ENCODE measurements around the gene RTKN.
"Not testable (repeated sequence)": the region's sequence is repeated elsewhere in the genome, so short reads cannot be mapped to it uniquely, and the experiment has no call there.

Gene RTKN

GRCh38 chr2:74471332-74472065, 29.8 kb upstream of the RTKN start:
- H3K4me3 Mint-ChIP-seq = peak overlapping the region; percentile 98
- no peaks in the 10 kb centered on the region for H3K27me3 Mint-ChIP-seq
- H3K4me1 Mint-ChIP-seq = peaks cover 27% of the 10 kb centered on the region
- H3K36me3 Mint-ChIP-seq (ENCODE audit: low read depth) = peaks cover 11% of the 10 kb centered on the region
- peak overlapping the region; percentile 97 for H3K27ac Mint-ChIP-seq
- no peaks in the 10 kb centered on the region for H3K9me3 Mint-ChIP-seq
- ATAC-seq (no peak), DNase-seq (no peak)

- DNase-seq, ATAC-seq, H3K9me3 Mint-ChIP-seq, H3K27me3 Mint-ChIP-seq: not testable (repeated sequence)
- Mint-ChIP-seq H3K4me1 (peaks cover 31% of the 10 kb centered on the region), H3K4me3 (peak overlapping the region; percentile 61), H3K27ac (peak overlapping the region; percentile 68), H3K36me3 (ENCODE audit: low read depth) (peaks cover 11% of the 10 kb centered on the region)
These were observed 29.0 kb upstream of the RTKN start for GRCh38 chr2:74470742-74471141.

GRCh38 chr2:74464406-74464805, 22.7 kb upstream of the RTKN start:
- Mint-ChIP-seq H3K4me3 (peak overlapping the region; percentile 99), H3K4me1 (peaks cover 28% of the 10 kb centered on the region), H3K27ac (peak overlapping the region; percentile 78), H3K9me3 (no peaks in the 10 kb centered on the region), H3K36me3 (ENCODE audit: low read depth) (peaks cover 9% of the 10 kb centered on the region), H3K27me3 (no peaks in the 10 kb centered on the region)
- DNase-seq (no peak), ATAC-seq (no peak)

GRCh38 chr2:74462786-74463105, 21.0 kb upstream of the RTKN start:
- Mint-ChIP-seq H3K4me3 (peak overlapping the region; percentile 99), H3K4me1 (peaks cover 44% of the 10 kb centered on the region), H3K27ac (peak overlapping the region; percentile 62), H3K36me3 (ENCODE audit: low read depth) (peaks cover 12% of the 10 kb centered on the region), H3K9me3 (no peaks in the 10 kb centered on the region), H3K27me3 (peaks cover 2% of the 10 kb centered on the region)
- no peak for DNase-seq
- no peak for ATAC-seq

DNA sequence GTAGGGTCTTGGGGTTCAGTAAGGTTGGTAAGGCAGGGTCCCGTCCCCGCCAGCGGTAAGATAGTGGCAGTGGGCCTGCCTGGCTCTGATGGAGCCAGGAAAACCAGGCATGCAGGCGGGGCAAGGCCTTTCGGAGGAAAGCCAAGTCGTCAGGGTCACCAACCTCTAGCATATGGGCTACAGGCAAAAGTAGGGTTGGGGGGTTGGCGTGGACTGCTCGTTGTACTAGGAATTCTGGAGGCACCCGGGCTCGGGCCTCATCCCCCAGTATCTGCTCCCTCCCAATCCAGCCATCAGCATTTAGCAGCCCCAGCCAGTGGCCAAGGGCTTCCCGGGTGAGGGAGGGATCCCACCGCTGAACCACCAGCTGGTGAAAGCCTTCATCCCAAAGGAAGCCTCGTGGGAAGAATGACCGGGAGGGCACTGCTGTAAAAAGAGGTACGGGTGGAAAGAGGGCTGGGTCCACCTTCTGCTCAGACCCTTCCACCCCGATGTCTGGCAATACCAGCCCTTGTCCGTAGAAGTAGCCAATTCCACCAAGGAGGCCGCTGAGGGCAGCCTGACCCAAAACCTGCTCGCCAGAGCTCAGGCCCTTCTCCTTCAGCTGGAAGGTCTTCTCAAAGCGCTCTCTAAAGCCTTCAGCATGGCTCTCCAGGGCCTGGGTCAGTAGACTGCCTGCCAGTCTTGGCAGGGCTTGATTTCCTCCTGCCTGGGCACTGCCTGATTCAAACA, 20.5 kb upstream of the RTKN start:
- no peak overlapping the region for H3K4me3 Mint-ChIP-seq
- H3K36me3 Mint-ChIP-seq (ENCODE audit: low read depth) = peaks cover 13% of the 10 kb centered on the region
- H3K27me3 Mint-ChIP-seq = peaks cover 2% of the 10 kb centered on the region
- DNase-seq (no peak), ATAC-seq (no peak)
- peak overlapping the region; percentile 62 for H3K27ac Mint-ChIP-seq
- H3K4me1 Mint-ChIP-seq = peaks cover 45% of the 10 kb centered on the region
- no peaks in the 10 kb centered on the region for H3K9me3 Mint-ChIP-seq

DNA sequence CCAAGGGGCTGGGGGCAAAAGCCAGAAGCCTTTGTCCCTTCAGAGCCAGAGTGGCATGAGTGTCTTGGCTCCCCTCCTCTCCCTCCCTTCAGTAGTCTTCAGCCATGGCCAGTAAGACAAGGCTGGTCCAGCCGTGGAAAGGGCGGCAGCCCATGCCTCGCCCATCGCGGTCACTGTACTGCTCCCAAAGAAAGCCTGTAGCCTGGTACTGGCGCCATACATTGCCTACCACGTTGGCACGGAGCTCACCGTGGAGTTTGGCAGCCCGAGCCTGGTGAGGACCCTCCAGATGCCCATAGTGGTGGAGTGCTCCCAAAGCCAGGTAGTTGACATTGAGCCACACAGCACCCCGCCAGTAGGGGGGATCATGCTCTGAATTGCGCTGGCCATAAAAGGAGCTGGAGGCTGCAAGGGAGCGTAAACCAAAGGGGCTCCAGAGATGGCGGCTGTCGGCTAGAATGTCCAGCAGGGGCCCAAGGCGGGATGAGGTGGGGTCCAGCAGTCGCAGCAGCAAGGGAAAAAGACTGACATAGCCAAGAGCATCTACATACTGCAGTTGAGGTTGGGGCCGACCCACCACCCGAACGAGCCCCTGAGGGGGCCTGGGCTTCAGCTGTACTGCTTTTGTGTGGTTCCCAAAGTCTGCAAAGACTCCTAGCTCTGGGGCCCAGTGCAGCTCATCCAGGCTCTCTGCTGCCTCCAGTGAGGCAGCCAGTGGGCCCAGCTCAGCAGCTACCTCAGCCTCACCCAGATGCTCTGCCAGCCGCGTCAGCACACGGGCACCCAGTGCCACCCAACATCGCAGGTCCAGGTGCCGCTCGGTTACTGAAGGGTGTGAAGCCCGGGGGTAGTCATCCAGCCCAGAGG, 19.7 kb upstream of the RTKN start:
- DNase-seq = no peak
- no peak for ATAC-seq
- H3K4me3 Mint-ChIP-seq = no peak overlapping the region
- peaks cover 53% of the 10 kb centered on the region for H3K4me1 Mint-ChIP-seq
- no peak overlapping the region for H3K27ac Mint-ChIP-seq
- H3K36me3 Mint-ChIP-seq (ENCODE audit: low read depth) = peaks cover 20% of the 10 kb centered on the region
- H3K9me3 Mint-ChIP-seq = no peaks in the 10 kb centered on the region
- H3K27me3 Mint-ChIP-seq = peaks cover 2% of the 10 kb centered on the region

DNA sequence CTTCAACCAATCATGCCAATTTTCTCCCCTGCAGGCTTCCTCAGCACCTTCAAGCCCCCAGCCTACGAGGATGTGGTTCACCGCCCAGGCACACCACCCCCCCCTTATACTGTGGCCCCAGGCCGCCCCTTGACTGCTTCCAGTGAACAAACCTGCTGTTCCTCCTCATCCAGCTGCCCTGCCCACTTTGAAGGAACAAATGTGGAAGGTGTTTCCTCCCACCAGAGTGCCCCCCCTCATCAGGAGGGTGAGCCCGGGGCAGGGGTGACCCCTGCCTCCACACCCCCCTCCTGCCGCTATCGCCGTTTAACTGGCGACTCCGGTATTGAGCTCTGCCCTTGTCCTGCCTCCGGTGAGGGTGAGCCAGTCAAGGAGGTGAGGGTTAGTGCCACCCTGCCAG, 18.4 kb upstream of the RTKN start:
- H3K9me3 Mint-ChIP-seq, DNase-seq, H3K27ac Mint-ChIP-seq, ATAC-seq, H3K27me3 Mint-ChIP-seq: not testable (repeated sequence)
- Mint-ChIP-seq H3K4me3 (peak overlapping the region; percentile 98), H3K36me3 (ENCODE audit: low read depth) (peaks cover 23% of the 10 kb centered on the region), H3K4me1 (peaks cover 60% of the 10 kb centered on the region)

- ATAC-seq, H3K27me3 Mint-ChIP-seq, H3K9me3 Mint-ChIP-seq, DNase-seq: not testable (repeated sequence)
- peaks cover 25% of the 10 kb centered on the region for H3K36me3 Mint-ChIP-seq (ENCODE audit: low read depth)
- peak overlapping the region; percentile 98 for H3K4me3 Mint-ChIP-seq
- H3K27ac Mint-ChIP-seq = peak overlapping the region; percentile 63
- H3K4me1 Mint-ChIP-seq = peaks cover 65% of the 10 kb centered on the region
These were observed 17.9 kb upstream of the RTKN start for GRCh38 chr2:74459503-74460118.

DNA sequence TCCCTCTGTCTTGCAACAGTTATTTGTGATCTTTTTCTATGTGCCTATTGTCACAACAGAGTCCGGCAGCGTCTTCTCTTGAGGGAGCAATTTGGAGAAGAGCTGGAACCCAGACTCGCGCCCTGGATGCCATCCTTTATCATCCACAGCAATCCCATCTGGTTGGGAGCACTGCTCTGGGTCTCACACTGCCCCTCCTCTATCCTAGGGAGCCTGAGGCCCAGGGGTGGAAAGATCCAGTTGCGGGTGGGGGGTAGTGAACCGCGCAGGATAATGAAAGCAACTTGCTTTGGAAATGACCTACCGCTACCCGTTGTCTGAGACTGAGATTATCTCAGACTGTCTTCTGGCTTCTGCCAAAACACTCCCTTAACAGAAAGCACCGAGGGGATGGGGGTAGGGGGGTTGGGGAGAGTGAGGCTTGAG, 17.2 kb upstream of the RTKN start:
- Mint-ChIP-seq H3K4me1 (peaks cover 67% of the 10 kb centered on the region), H3K9me3 (no peaks in the 10 kb centered on the region), H3K36me3 (ENCODE audit: low read depth) (peaks cover 22% of the 10 kb centered on the region), H3K4me3 (peak overlapping the region; percentile 98), H3K27me3 (peaks cover 2% of the 10 kb centered on the region), H3K27ac (peak overlapping the region; percentile 97)
- ATAC-seq = no peak
- DNase-seq = no peak

GRCh38 chr2:74458132-74458937, 16.6 kb upstream of the RTKN start, which contains the start of gene WBP1:
Gene WBP1, plus strand, starts transcription at chr2:74458438. Its CDS starts 165 bp downstream, at chr2:74458603.
- peaks cover 62% of the 10 kb centered on the region for H3K4me1 Mint-ChIP-seq

DNA sequence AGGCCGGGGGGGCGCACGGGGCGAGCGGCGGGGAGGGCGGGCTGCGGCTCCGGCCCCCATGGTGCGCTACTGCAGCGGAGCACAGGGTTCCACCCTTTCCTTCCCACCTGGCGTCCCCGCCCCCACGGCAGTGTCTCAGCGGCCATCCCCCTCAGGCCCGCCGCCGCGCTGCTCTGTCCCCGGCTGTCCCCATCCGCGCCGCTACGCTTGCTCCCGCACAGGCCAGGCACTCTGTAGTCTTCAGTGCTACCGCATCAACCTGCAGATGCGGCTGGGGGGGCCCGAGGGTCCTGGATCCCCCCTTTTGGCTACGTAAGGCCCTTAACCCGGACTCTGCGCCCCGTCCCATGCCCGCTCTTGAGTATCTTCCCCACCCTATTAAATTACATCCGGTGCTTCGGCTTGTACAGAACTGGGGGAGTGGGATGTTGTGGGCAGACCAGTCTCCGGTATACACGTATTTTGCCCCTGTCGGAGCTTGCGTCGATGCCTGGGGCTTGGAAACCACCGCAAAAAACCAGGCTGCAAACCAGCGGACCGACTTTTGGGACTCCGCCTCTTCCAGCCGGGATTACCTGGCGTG, 15.9 kb upstream of the RTKN start:
- H3K4me3 Mint-ChIP-seq = peak overlapping the region; percentile 98
- H3K9me3 Mint-ChIP-seq = no peaks in the 10 kb centered on the region
- DNase-seq = peak; percentile 87
- H3K36me3 Mint-ChIP-seq (ENCODE audit: low read depth) = peaks cover 20% of the 10 kb centered on the region
- ATAC-seq = peak; percentile 41
- H3K4me1 Mint-ChIP-seq = peaks cover 61% of the 10 kb centered on the region
- H3K27ac Mint-ChIP-seq = peak overlapping the region; percentile 97
- peaks cover 2% of the 10 kb centered on the region for H3K27me3 Mint-ChIP-seq

More at GRCh38 chr2:74458132-74458937, 16.6 kb upstream of the RTKN start, which contains the start of gene WBP1:
- Mint-ChIP-seq H3K27ac (peak within 1 kb of the TSS; percentile 97), H3K36me3 (ENCODE audit: low read depth) (peaks cover 21% of the 10 kb centered on the region), H3K27me3 (peaks cover 2% of the 10 kb centered on the region), H3K9me3 (no peaks in the 10 kb centered on the region), H3K4me3 (peak within 1 kb of the TSS; percentile 98)
- ATAC-seq (peak; percentile 89), DNase-seq (peak; percentile 98)

DNA sequence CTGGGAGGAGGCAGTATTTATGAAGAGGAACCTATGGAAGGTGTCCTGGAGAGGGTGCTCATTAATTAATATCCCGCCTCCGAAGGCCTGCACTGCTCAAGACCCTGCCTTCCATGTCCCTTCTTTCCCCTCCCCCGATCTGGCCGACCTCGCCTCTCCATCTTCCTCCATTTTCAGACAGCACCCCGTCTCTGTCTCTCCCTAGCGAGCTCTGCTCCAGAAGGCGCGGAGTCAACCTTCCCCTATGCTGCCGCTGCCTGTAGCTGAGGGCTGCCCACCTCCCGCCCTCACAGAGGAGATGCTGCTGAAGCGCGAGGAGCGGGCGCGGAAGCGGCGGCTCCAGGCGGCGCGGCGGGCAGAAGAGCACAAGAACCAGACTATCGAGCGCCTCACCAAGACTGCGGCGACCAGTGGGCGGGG, 15.4 kb upstream of the RTKN start:
- no peak for ATAC-seq
- no peaks in the 10 kb centered on the region for H3K9me3 Mint-ChIP-seq
- H3K4me3 Mint-ChIP-seq = peak overlapping the region; percentile 98
- no peak for DNase-seq
- H3K27me3 Mint-ChIP-seq = peaks cover 2% of the 10 kb centered on the region
- H3K27ac Mint-ChIP-seq = peak overlapping the region; percentile 97
- peaks cover 17% of the 10 kb centered on the region for H3K36me3 Mint-ChIP-seq (ENCODE audit: low read depth)
- peaks cover 65% of the 10 kb centered on the region for H3K4me1 Mint-ChIP-seq

Data from activated naive CD8-positive, alpha-beta T cell treated with anti-CD3 and anti-CD28 coated beads, Interleukin-2, amount 50 U/mL, for 24 hours (primary cell).